HG03135 (cell line): ENCODE data around the gene TMEM135.
"Not testable (repeated sequence)": the region's sequence is repeated elsewhere in the genome, so short reads cannot be mapped to it uniquely, and the experiment has no call there.

Experiments
- ATAC-seq: cut with Tn5 transposase; IDR thresholded peaks from one replicate; pipeline ENCODE4 v1.9.1; 2021; ENCODE audit warnings: mild to moderate bottlenecking, moderate library complexity; ENCODE audit not compliant: unreplicated experiment

TMEM135 gene

DNA sequence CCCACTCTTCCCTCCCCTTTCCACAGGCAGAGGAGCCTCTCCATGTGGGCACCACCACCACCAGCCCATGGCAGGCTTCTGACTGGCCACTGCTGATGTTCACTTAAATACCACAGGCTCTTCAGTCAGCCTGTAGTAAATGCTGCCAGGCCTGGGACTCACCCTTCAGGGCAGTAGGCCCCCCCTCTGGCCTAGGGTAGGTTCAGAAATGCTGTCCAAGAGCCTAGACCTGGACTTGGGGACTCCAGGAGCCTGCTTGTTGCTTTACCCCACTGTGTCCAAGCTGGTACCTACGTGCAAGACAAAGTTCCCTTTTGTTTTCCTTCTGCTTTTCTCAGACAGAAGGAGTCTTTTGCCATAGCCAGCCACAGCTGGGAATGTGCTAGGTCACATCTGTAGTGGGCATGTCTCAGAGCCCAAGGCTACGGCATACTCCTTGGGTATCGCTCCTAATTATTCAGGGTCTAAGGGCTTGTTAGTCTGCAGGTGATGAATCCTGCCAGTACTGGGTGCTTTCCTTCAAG is 38.6 kb downstream of the TMEM135 start:
- ATAC-seq, result no peak

DNA sequence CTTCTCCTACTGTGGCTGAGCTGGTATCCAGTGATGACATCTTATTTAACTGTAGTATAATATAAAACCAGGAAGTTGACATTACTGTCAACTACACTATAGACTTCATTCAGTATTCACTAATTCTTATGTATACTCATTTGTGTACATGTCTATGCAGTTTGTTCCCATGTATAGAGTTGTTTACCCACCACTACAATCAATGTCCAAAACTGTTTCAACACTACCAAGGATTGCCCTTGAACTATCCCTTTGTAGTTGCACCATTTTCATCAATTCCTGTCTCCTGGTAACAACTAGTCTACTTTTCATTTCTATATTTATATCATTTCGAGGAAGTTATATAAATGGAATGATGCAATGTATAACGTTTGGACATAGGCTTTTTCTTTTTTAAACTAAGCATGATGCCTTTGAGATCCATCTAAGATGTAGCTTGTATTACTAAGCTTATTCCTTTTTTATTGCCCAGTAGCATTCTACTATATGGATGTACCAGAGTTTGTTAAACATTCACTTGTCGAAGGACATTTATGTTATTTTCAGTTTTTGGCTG is 39.2 kb downstream of the TMEM135 start:
- ATAC-seq, result no peak

- no peak for ATAC-seq
These were observed 43.6 kb downstream of the TMEM135 start for GRCh38 chr11:87081358-87081757.

DNA sequence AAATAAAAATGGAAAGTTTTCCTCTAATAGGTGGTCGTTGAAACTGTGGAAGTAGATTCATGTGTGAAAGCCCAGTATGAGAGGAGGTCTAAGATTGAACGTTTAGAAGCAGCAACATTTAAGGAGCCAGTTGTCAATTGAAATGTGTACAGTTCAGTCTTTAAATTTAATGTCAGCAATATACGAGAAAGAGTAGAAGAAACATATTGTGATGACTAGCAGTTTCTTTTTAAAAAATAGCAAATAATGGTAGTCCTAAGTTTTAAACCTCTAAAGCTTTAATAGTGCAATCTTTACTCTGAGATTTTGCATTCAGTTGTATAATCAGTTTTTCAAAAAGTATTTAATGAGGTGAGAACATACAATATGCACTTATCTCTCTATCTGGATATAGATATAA is 44.9 kb downstream of the TMEM135 start:
- no peak for ATAC-seq

DNA sequence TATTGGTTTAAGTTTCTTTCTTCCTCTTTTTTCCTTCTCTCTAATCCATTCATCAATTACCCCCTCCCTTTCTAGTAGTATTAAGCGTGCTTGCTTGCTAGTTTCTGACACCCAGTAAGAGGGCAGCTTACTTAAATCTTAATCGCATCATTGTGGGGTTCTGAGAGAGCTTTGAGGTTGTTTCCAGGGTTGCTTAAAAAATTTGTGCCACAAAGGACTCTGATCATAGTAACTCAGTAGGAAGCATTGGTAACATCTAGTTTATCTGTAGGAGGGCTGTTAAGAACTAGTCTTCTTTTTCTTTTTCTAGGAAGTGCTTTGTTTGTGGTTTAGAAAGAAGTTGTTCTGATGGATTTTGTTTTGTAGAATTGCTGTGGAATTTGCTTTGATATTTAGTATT is 45.3 kb downstream of the TMEM135 start:
- ATAC-seq, result no peak

DNA sequence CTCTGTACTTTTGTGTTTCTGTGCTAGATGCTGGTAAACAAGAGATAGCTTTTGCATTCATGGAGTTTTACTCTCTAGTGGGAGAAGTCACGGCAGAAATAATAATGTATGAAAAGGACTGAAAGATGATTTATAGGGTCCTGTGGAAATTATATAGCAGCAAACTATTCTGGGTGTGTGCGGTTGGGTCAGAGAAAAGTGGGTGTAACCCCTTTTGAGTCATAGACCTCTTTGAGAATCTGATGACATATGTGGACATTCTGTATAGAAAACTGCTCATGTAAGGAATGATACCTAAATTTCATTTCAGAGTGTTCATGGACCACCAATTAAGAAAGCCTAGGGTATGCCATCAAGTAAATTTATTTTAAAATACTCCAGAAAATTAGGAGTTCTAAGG is 54.4 kb downstream of the TMEM135 start:
- ATAC-seq, result no peak

DNA sequence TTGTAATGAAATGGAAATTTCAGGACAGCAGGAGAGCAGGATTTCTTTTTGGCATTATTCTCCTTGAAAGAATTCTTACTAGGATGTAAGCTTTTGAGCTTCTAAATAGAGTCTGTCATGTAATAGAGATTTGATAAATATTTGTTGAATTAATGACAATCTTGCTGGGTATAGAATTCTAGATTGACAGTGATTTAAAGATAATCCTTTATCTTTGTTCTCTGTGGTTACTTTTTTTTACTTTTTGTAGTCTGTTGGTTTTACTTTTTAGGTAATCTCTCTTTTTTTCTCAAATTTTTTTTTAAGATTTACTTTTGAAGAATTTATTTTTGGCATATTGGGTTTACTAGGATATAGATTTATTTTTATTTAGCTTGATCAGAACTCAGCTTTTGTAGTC is 54.8 kb downstream of the TMEM135 start:
- no peak for ATAC-seq

GRCh38 chr11:87097582-87097981 is 59.8 kb downstream of the TMEM135 start:
- ATAC-seq, result peak; percentile 88

- no peak for ATAC-seq
These were observed 64.3 kb downstream of the TMEM135 start for GRCh38 chr11:87101956-87102580.

DNA sequence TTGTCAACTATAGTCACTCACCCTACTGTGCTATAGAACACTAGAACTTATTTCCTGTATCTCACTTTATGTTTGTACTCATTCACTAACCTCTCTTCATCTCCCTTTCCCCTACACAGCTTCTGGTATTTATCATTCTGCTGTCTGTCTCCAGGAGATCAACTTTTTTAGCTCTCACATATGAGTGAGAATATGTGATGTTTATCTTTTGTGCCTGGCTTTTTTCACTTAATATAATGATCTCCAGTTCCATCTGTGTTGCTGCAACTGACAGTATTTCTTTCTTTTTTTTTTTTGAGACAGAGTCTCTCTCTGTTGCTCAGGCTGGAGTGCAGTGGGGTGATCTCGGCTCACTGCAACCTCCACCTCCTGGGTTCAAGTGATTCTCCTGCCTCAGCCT is 68.1 kb downstream of the TMEM135 start:
- not testable (repeated sequence) for ATAC-seq

- ATAC-seq, result not testable (repeated sequence)
These were observed 69.6 kb downstream of the TMEM135 start for GRCh38 chr11:87107379-87107778.

GRCh38 chr11:87110443-87111131 is 72.9 kb downstream of the TMEM135 start:
- no peak for ATAC-seq

DNA sequence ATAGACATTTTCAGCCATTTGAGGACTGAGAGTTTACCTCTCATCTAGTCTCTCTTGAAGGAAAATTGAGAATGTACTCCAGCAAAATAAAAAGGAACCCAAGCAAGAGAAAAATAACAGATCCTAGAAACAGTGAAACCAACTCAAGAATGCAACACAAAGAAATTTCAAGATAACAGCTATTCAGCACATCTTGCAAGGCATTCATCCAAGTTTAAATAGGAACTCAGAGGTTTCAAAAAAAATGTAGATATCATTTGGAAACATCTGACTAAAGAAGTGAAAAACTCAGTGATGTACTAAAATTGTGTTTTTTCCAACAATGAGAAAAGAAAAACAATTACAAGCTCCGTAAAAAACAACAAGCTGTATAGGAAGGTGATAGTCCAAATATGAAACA is 76.4 kb downstream of the TMEM135 start:
- ATAC-seq, result no peak

DNA sequence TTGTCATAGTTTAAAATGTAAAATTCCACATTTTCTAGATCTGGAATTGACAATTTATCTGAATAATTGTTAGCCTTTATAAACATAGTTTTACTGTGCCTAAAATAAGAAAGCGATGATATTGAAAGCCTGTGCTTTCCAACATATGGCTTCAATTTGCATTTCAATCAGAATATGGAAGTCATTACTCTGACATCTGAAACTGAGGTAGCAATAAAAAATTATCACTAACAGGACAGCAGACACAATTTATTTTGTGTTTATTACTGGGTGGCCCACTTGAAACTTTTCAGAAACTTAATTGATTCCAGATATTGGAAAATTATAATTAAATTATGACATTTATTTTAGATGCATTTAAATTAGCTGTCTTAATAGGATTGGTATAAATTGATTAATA is 78.5 kb downstream of the TMEM135 start:
- no peak for ATAC-seq

DNA sequence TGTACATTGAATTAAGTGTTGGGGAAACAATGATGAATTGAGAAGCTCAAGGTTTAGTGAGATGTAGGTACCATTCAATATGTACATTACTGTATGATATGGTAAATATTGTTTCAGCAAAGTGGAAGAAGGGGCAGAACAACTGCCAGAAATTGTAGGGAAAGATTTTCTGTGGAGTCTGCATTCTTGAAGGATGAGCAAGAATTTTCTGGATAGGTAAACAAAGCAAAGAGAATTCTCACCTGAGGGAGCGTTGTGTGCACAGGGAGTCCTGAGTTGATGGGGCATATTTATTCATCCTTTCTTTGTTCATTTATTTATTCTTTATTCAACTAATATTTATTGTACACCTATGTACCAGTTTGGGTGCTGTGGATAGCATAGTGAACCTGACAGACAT is 83.2 kb downstream of the TMEM135 start:
- ATAC-seq, result no peak

DNA sequence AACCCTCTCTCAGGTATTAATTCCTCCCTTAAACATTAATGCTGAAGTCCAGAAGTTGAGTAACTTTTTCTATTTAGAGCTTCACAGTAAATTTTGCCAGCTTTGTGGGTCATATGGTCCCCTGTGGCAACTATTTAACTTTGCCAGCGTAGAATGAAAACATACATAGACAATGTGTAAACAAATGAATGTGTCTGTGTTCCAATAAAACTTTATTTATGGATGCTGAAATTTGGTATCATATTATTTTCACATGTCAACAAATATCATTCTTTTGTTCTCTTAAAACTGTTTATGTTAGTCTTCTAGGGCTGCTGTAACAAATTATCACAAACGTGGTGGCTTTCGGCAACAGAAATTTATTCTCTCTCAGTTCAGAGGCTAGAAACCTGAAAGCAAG is 85.1 kb downstream of the TMEM135 start:
- no peak for ATAC-seq

DNA sequence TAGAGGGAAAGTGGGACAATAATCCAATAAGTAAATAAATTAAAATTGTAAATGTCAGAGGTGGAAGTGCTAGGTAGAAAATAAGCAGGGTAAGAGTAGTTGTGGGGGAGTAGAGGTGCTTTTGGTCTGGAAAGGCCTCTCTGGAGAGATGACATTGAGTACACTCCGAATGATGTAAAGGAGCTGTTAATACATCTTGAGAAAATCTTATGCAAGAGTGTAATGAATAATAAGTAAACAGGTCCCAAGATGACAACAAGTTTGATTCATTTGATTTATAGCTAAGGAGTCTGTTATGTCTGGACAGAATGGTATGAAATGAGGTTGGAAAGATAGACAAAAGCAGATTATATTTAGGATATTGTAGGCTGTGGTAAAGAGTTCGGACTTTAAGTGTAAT is 87.5 kb downstream of the TMEM135 start:
- ATAC-seq, result no peak

- no peak for ATAC-seq
These were observed 89.4 kb downstream of the TMEM135 start for GRCh38 chr11:87127101-87127500.

- ATAC-seq, result no peak
These were observed 90.6 kb downstream of the TMEM135 start for GRCh38 chr11:87128372-87128771.

- no peak for ATAC-seq
These were observed 96.9 kb downstream of the TMEM135 start for GRCh38 chr11:87134524-87135106.

GRCh38 chr11:87136236-87136635 is 98.5 kb downstream of the TMEM135 start:
- ATAC-seq, result no peak

DNA sequence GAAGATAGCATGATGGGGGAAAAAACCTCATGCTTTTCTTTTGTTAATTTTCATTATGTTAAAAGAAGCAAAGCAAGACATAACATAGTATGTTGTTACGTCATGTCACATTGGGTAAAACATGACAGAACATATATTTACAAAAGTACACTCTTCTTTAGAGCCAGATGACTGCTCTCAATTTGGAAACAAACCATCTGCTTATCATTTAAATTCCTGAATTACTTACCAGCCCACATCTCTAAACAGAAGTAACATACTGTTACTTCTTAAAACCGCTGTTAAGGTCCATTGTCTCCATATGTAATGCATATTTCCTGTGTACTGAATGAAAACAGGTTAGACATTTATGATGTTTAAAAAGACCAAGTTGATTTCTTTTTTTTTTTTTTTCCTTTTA is 100.0 kb downstream of the TMEM135 start:
- no peak for ATAC-seq
